NCI-H2107 treated with DMSO at 0.1 percent for 48 hours (cell line): ENCODE results near the gene UNC93A.
A peak's percentile ranks its signal among the peaks of the same experiment; 100 is the strongest.
"Not testable (repeated sequence)": the region's sequence is repeated elsewhere in the genome, so short reads cannot be mapped to it uniquely, and the experiment has no call there.

Source experiments
- DNase-seq: peaks from one replicate; lab custom pipeline; 2025; ENCODE audit not compliant: unreplicated experiment; lab: John Stamatoyannopoulos, UW

Gene UNC93A

DNA sequence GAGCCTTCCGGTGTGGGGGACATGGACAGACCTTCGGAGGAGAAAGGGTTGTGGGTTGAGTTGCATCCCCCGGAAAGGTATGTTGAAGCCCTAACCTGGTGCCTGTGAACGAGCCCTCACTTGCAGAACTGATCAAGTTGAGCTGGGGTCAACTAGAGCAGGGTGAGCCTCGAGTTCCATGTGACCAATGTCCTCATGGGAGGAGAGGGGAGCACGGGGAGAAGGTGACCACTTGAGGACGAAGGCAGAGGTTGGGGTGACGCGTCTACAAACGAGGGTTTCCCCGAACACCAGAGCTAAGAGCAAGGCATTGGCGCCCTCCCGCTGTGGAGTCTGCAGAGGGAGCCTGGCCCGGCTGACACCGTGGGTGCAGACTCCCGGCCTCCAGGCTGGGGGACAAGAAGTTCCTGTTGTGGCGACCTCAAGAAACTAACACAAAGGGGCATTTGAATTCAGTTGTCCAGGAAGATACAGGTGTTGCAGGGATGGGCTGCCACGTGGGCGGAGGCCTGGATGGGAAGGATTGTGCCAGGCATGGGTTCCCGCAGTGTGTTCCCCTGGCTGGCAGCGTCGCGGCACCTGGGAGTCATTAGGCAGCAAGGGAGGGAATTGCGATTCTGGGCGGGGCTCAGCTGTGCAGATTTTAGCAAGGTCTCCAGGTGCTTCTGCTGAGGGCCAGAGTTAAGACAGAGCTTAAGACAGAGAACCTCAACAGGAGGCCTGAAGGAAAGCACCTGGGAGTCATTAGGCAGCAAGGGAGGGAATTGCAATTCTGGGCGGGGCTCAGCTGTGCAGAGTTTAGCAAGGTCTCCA lies 20.4 kb upstream of the UNC93A start:
- no peak for DNase-seq

DNA sequence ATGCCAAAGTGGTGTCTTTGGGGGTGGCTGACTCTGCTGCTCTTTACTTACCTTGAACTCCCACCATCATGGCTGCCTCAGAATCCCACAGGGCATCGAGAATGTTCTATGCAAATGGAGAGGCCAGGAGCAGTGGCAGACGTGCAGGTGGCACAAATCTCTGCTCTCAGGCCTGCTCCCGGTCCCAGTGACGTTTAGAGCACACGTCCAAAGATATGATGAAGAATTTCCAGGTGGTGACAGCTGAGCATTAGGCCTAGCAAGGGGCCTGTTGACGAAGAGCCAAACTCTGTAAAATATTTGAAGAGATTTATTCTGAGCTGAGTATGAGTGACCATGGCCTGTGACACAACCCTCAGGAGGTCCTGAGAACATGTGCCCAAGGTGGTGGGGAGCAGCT lies 19.0 kb upstream of the UNC93A start:
- DNase-seq, result no peak

GRCh38 chr6:167272696-167273379 lies 18.3 kb upstream of the UNC93A start:
- DNase-seq, result no peak

GRCh38 chr6:167274270-167274669 lies 16.8 kb upstream of the UNC93A start:
- DNase-seq, result no peak

DNA sequence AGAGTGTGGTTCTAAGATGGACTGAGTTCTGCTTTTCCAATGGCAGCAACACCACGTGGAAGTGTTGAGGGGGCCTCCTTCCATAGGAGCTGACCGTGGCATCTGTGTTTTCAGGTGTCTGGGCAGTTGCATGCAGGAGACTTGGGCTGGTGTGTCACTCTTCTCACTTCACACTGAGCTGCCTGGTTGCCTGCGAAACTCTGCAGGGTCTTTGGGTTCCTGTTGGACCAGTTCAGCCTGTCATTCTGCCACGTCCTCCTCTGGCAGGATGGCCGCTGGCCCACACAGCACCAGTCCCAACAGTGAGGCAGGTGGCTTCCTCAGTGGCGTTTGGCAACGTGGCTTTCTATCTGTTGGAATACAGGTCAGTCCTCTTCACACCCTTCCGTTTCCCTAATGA lies 16.1 kb upstream of the UNC93A start:
- DNase-seq, result no peak

- DNase-seq, result no peak
These were observed 15.7 kb upstream of the UNC93A start for GRCh38 chr6:167275436-167275835.

DNA sequence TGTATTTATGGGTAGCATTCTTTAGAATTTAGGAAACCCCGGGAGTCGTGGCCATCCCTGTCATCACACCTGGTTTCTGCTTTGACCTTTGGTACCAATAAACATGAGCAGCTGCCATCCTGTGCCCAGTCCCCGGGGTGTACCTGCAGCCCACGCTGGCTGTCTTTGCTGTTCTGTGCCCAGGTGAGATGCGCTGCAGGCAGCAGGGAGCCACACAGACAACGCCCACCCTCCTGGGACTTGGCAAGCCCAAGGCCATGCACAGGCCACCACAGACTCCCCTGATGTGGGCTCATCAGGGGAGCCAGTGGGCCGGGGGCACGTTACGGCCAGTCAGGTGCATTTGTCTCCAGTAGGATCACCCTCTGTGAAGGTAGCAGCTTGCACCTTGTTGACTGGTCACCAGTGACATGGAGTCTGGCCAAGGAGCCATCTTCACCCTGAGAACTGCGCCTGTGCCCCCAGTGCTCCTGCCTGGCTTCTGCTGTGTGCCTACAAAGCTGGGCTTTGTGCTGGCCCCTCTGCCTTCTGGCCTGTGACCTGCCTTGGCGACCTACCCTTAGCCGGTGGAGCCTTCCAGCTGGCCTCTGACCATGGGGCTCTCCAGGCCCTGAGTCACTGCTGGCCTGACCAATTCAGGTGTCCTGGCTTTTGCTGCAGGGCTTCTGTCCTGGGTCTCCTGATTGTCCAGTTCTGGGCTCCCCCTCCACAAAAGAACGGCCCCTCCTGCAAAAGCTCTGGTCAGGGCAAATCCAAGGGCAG lies 14.2 kb upstream of the UNC93A start:
- DNase-seq, result no peak

DNA sequence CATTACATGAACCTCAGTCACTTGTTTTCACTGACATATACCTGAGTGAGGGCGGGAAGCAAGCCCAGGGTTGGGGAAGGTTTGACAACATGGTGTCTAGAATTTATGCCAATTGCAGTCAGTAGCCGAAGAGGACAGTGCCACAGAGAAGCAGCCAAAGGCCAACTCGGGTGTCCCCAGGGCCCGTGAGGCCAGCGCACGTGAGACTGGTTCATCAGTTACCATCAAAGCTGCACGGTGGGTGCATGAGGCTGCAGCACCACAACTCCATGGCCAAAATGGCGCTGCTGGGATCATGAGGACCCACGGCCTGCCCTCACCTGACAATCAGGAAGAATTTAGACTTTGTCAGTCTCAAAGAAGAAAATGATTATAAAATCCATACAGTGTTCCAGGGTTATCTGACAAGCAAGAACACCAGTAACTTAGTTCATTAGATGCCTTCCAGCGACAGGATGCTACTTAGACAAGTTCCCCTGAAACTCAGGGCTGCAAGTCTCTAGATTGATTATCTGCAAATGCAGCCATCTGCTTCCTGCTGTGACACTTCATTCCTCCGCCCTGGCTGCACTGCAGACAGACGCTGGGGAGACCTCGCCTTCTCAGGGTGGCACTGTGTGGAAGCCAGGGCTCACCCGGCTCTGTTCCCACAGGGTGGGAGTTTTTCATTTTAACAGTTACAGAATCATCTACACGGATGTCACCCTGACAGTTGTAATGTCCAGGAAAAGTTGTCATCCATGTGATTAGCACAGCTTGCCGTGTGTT lies 12.8 kb upstream of the UNC93A start:
- DNase-seq, result not testable (repeated sequence)

GRCh38 chr6:167279766-167280446 lies 11.2 kb upstream of the UNC93A start:
- peak; percentile 87 for DNase-seq

- DNase-seq, result not testable (repeated sequence)
These were observed 10.6 kb upstream of the UNC93A start for GRCh38 chr6:167280466-167280865.

DNA sequence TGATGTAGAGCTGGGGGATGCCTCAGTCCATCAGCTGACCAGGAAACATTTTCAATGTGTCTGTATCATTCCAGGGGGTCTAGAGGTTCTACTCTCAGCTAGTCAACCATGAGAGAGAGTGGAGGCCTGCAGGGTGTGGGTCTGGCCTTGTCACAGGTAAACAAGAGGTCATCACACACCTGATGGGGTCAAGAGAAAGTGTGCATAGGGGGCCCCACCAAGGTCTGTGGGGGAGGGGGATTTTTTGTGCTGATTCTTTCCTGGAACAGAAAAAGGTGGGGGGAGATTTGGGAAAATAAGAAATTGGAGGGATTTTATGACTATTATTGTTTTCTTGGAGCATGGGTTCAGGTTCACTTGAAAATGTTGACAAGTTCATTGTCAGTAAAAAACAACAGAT lies 8.9 kb upstream of the UNC93A start:
- DNase-seq, result no peak

DNA sequence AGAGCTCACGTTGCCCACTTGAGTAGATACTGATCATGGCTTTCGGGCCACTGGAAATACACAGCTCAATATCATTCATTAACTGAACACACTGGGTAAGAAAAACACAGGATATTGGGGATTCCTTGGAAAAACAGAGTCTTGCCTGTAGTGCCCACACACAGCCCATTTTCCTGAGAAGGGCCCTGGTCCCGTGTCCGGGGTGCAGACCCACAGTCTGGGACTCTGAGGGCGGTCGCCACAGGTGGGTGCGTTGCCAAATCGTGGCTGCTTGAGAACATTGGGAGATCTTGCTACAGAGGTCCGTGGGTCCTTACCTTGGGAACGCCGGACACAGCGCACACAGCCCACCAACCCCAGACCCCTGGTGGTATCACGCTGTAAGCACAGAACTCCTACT lies 6.5 kb upstream of the UNC93A start:
- DNase-seq, result not testable (repeated sequence)

DNA sequence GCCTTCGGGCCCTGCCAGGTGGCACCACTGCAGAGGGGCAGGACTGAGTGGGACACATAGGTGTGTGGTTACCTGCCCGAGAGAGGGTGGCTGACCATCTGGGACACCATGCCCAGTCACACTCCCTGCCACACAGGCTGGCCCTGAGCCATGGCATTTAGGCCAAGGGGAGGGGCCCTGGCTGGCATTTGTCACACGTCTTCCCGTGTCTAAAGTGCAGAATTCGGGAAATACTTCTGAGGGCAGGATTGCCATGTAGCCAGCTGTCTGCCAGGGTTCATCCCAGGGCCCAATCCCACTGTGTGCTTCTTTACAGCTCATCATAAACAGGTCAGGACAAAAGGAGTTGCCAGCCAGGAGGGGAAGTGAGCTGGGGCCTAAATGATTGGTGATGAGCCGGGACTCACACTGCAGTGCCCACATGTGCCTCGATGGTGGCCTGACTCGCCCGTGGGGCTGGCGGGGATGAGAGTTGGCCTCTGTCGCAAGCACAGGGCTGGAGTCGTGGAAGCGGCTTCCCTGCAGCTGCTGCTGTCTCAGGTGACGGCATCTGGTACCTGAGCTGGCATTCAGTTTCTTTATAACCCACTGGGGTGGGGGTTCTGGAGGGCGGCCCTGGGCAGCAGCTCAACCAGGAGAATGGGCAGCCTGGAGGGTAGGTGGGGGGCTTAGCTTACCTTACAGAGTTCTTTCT lies 5.9 kb upstream of the UNC93A start:
- no peak for DNase-seq

DNA sequence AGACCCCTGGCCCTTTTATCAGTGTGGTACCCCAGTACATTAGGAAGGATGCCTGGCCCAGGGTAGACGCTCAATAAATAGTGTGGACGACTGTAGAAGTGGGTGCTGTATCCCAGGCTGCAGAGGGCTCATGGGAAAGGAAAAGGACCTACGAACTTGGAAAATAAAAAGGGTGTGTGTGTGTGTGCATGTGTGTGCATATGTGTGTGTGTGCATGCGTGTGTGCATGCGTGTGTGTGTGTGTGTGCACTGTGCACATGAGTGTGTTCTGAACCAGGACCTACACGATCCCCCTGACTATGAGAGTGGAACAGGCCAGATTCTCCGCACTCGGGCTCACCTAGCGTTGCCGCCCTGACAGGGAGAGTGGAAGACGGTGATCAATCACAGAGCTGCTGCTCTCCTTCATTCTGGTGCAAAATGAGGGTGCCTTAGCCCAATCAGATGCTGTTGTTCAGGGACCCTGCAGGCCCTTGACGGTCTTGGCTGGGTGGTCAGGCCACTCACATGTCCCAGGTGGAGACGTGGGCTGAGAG lies 3.5 kb upstream of the UNC93A start:
- DNase-seq, result no peak

GRCh38 chr6:167288591-167289225 lies 2.4 kb upstream of the UNC93A start:
- DNase-seq, result not testable (repeated sequence)

DNA sequence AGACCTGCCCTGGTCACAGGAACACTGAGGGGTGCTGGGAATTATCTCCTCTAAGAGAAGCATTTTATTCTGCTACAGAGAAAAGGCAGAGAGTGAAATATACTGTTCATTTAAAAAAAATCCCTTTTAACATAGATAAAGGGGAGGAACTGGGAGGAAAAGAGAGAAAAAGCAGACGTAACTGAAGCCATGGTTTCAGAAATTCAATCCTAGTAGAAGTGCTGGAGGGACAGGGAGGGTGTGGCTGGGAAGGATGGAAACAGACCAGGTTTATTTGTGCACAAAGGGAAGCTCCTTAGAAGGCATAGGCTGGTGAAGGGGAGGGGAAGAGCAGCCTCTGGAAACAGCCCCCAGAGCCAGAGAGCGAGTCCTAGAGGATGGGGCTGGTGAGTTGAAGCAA lies 1.8 kb upstream of the UNC93A start:
- DNase-seq, result not testable (repeated sequence)

DNA sequence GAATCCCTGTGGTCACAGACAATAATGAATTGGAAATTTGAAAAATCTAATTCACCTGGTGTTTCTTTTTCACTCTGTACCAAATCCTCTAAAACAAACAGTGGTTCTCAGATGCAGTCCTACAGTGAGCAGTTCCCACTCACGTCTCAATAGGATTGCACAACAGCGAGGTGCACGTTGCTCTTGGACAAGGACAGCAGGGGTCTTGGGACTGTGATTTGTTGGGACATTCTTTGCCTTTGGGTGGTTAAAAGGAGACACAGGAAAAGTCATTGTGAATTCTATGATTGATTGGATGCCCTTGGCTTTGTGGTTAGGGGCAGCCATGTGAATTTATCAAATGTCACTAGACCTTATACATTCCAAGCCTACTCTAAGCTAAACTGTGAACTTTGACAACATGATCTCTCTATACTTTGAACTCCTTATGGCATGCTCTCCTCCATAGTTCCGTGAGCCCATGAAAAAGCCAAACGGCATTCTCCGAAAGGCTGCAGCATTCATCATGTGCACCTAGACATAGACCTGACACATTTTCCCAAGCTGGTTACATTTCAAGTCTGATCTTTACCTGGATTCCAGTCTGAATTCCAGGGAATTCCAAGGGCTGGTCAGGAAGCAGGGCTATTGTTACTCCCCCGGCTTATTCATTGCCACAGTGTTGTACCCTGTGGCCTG lies 647 bp downstream of the UNC93A start:
- no peak for DNase-seq

GRCh38 chr6:167292301-167293087 lies 1.4 kb downstream of the UNC93A start:
- DNase-seq, result no peak
